GM23248 (cell line): Measurements from ENCODE around the gene HSPBP1.

Experiments
- EZH2 ChIP-seq: fragments of 200-600 bp; sonication (generic); IDR thresholded peaks from 2 replicates; pipeline ENCODE4 v1.6.1; 2018; ENCODE audit warnings: antibody characterized with exemption, mild to moderate bottlenecking; ENCODE audit not compliant: insufficient read depth, poor library complexity, severe bottlenecking
- EZH2phosphoT487 ChIP-seq: fragments of 200-600 bp; sonication (generic); IDR thresholded peaks from 2 replicates; pipeline ENCODE4 v1.6.1; 2018; ENCODE audit warnings: antibody characterized with exemption, moderate library complexity, mild to moderate bottlenecking, low read depth; ENCODE audit not compliant: insufficient read depth

DNA sequence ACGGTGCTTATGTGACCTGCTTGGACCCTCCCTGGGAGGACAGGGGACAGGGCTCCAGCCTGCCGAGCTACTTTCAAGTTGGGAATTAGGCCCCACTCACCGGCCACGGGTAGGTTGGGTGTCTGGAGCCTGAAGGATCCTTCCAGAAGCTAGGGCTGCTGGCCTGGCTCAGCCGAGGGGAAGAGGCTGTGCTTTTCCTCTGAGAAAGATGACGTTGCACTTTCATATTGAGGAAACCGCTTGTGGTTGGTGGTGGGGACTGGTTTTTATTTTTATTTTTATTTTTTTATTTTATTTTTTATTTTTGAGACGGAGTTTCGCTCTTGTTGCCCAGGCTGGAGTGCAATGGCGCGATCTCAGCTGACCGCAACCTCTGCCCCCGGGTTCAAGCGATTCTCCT lies 45.3 kb upstream of the HSPBP1 start, which contains the start of gene TMEM150B:
- TF ChIP-seq EZH2phosphoT487, result no peak
- no peak for TF ChIP-seq EZH2
